Medulla oblongata (tissue), 1 donor: ENCODE data around the gene TUSC2.
A peak's percentile ranks its signal among the peaks of the same experiment; 100 is the strongest.

Experiments
- DNase-seq: peaks from one replicate; pipeline ENCODE4 v3.0.0-alpha.2; 2015; ENCODE audit errors: extremely low spot score

TUSC2 gene

GRCh38 chr3:50354850-50355249 lies 26.8 kb upstream of the TUSC2 start:
- DNase-seq, result no peak

GRCh38 chr3:50354186-50354764 lies 26.3 kb upstream of the TUSC2 start:
- DNase-seq, result no peak

- DNase-seq, result no peak
Observed at GRCh38 chr3:50353245-50354004, 25.4 kb upstream of the TUSC2 start.

- DNase-seq, result no peak
Observed at GRCh38 chr3:50352781-50353180, 24.8 kb upstream of the TUSC2 start.

- DNase-seq, result no peak
Observed at GRCh38 chr3:50351323-50351697, 23.3 kb upstream of the TUSC2 start.

GRCh38 chr3:50350527-50351322 lies 22.7 kb upstream of the TUSC2 start, which contains the start of the genes CYB561D2 and NPRL2:
Gene CYB561D2 (plus strand): TSS chr3:50350862. CDS start chr3:50351434, 572 bp downstream.
Gene NPRL2 (minus strand): TSS chr3:50350775. CDS start chr3:50350652, 123 bp downstream.
- peak; percentile 98 for DNase-seq

GRCh38 chr3:50350213-50350526 lies 22.1 kb upstream of the TUSC2 start:
- no peak for DNase-seq

GRCh38 chr3:50347187-50347813 lies 19.3 kb upstream of the TUSC2 start:
- peak; percentile 79 for DNase-seq

- no peak for DNase-seq
Observed at GRCh38 chr3:50345586-50346234, 17.7 kb upstream of the TUSC2 start, which contains the start of gene ZMYND10. Gene ZMYND10 (minus strand): TSS chr3:50345732. CDS start chr3:50345579, 153 bp downstream.

- no peak for DNase-seq
Observed at GRCh38 chr3:50345008-50345407, 17.0 kb upstream of the TUSC2 start.

- DNase-seq, result no peak
Observed at GRCh38 chr3:50342813-50343633, 15.0 kb upstream of the TUSC2 start.

GRCh38 chr3:50341996-50342650 lies 14.1 kb upstream of the TUSC2 start:
- no peak for DNase-seq

GRCh38 chr3:50341537-50341936 lies 13.5 kb upstream of the TUSC2 start:
- no peak for DNase-seq

- peak; percentile 48 for DNase-seq
Observed at GRCh38 chr3:50340448-50341329, 12.7 kb upstream of the TUSC2 start, which contains the start of gene RASSF1. Gene RASSF1 (minus strand): TSS chr3:50340836. CDS start chr3:50340805, 31 bp downstream.

- no peak for DNase-seq
Observed at GRCh38 chr3:50340147-50340447, 12.1 kb upstream of the TUSC2 start.

- DNase-seq, result no peak
Observed at GRCh38 chr3:50339485-50340146, 11.6 kb upstream of the TUSC2 start.

- DNase-seq, result no peak
Observed at GRCh38 chr3:50338965-50339364, 10.9 kb upstream of the TUSC2 start.

GRCh38 chr3:50337175-50337861 lies 9.3 kb upstream of the TUSC2 start:
- peak; percentile 98 for DNase-seq
